RPMI8226 (cell line): ENCODE results near the gene USP8.

ENCODE experiments used
- DNase-seq: peaks from one replicate; pipeline ENCODE4 v3.0.0-alpha.2; 2015

USP8 gene

GRCh38 chr15:50546566-50546965, 122.4 kb downstream of the USP8 start, which contains the start of gene USP50:
Gene USP50 (minus strand): TSS chr15:50546666. CDS start chr15:50546525, 141 bp downstream.
- no peak for DNase-seq

- no peak for DNase-seq
Observed at GRCh38 chr15:50549326-50549725, 125.1 kb downstream of the USP8 start.

GRCh38 chr15:50552238-50552637, 128.0 kb downstream of the USP8 start:
- DNase-seq, result no peak

GRCh38 chr15:50556642-50557371, 132.6 kb downstream of the USP8 start:
- DNase-seq, result no peak

GRCh38 chr15:50558012-50558411, 133.8 kb downstream of the USP8 start:
- DNase-seq, result no peak

- DNase-seq, result no peak
Observed at GRCh38 chr15:50562735-50563640, 138.8 kb downstream of the USP8 start.

GRCh38 chr15:50563756-50564155, 139.6 kb downstream of the USP8 start:
- no peak for DNase-seq
